Pancreas (tissue), 10 donors: Measurements from ENCODE around the gene CEMIP2. TPM values are rescaled to one million over a fixed set of nuclear protein-coding genes. Genes with fewer than 3 reads are reported as not detected.

ENCODE experiments used
- ATAC-seq, 4 donors: fragments of 200-7000 bp; cut with Tn5 transposase; one replicate each; pipeline versions ENCODE4 v1.8.0 to v1.9.1; 2020; ENCODE audit warnings: mild to moderate bottlenecking in 4 of 4, moderate library complexity in 4 of 4
- DNase-seq, 6 donors: peaks; one replicate each; pipeline ENCODE4 v3.0.0-alpha.2; 2020
- FAIRE-seq: peaks from 2 replicates; lab custom pipeline; 2012; peaks lifted over from hg19 to GRCh38; lab: Jason Lieb, UNC
- H3K27ac ChIP-seq, 4 donors: fragments of 200-600 bp; sonication (generic); 1 replicate in 3 of 4; 2 replicates in 1 of 4; pipeline versions ENCODE4 v1.5.0 to v1.8.0; 2020
- H3K27me3 ChIP-seq, 4 donors: fragments of 200-600 bp; one replicate each; pipeline ENCODE4 v1.8.0; 2021
- H3K36me3 ChIP-seq, 3 donors: fragments of 200-600 bp; sonication (generic) in 1 of 3; one replicate each; pipeline versions ENCODE4 v1.5.0 to v1.8.0; 2020 to 2021
- H3K4me1 ChIP-seq, 3 donors: fragments of 200-600 bp; one replicate each; pipeline ENCODE4 v1.8.0; 2021
- H3K4me3 ChIP-seq, 4 donors: fragments of 200-600 bp; sonication (generic) in 2 of 4; one replicate each; pipeline versions ENCODE4 v1.5.0 to v1.8.0; 2020 to 2021
- H3K9me3 ChIP-seq, 4 donors: fragments of 200-600 bp; one replicate each; pipeline ENCODE4 v1.8.0; 2021
- CTCF ChIP-seq, 4 donors: fragments of 200-600 bp; sonication (generic) in 3 of 4; IDR thresholded peaks; one replicate each; pipeline versions ENCODE4 v1.5.0 to v1.8.0; 2021; ENCODE audit warnings: antibody characterized with exemption in 4 of 4
- WGBS, 2 donors: extraction: QIAGEN DNeasy Blood & Tissue Kit; methylation state at CpG; one replicate each; pipeline ENCODE4 v1.1.7; 2013; 5-methylcytosine and 5-hydroxymethylcytosine counted together
- intact Hi-C, 3 donors: fragments of 100-400 bp; cut with DNase I; formaldehyde crosslinking; loops; one replicate each; pipeline versions ENCODE4 v1.11.1 to v1.14.2; 2022
- polyA plus RNA-seq, 2 donors: library from polyadenylated mRNA; stranded (reverse); fragments of 200-250 nt; gene quantifications; one replicate each; pipeline ENCODE4 v1.2.3, GENCODE V29; 2013
- total RNA-seq, 6 donors: library from RNA; stranded (reverse); fragmentation: NEBNext Ultra II Directional in 4 of 6; extraction: Animal tissue kit (Norgen Biotek cat#: 25700) in 4 of 6; gene quantifications; one replicate each; pipeline versions ENCODE4 v1.2.1 to v1.2.4, GENCODE V29; 2021 to 2023
- donor health status: healthy with polysubstance abuse.
- donor health status: DM: no; HTN: no; CAD: no; lungs with moderate emphysema.
- donor health status: DM: no; HTN: no; CAD: no.
- donor health status: control.
- donor health status: control.
- donor health status: Bipolar disorder and iron deficiency.
- donor health status: DM: yes; HTN: yes; CAD: no.
- donor health status: DM: no; HTN: no; CAD: no.
- donor health status: DM: no; HTN: no; CAD: no.
- donor health status: DM: yes; HTN: yes; CAD: no.

Gene CEMIP2
- total and polyA plus RNA-seq, 8 donors = 14.3 to 42.1 (median 23.3) TPM

- Histone ChIP-seq H3K36me3 (no peaks in the 10 kb centered on the region), H3K4me1 (no peaks in the 10 kb centered on the region), H3K4me3 (no peak overlapping the region), H3K9me3 (no peaks in the 10 kb centered on the region), H3K27me3 (no peaks in the 10 kb centered on the region), H3K27ac (no peak overlapping the region)
- intact Hi-C loops = no loop called here
- ATAC-seq (no peak), FAIRE-seq (no peak), DNase-seq (no peak)
- WGBS, 2 donors = 66 to 74% methylated on average over 3 of the region's 3 CpGs
- TF ChIP-seq CTCF (IDR thresholded peaks at IDR 0.05) = no peak
Measured at GRCh38 chr9:71669284-71669995, 98.9 kb downstream of the CEMIP2 start.

GRCh38 chr9:71668717-71669116 lies 99.6 kb downstream of the CEMIP2 start:
- FAIRE-seq (no peak), ATAC-seq (no peak), DNase-seq (no peak)
- Histone ChIP-seq H3K27ac (no peak overlapping the region), H3K36me3 (no peaks in the 10 kb centered on the region), H3K27me3 (no peaks in the 10 kb centered on the region), H3K4me1 (no peaks in the 10 kb centered on the region), H3K4me3 (no peak overlapping the region), H3K9me3 (no peaks in the 10 kb centered on the region)
- WGBS, 2 donors = 91 to 92% methylated on average over 2 of the region's 2 CpGs
- TF ChIP-seq CTCF (IDR thresholded peaks at IDR 0.05) = no peak
- intact Hi-C loops = no loop called here

GRCh38 chr9:71665247-71665646 lies 103.1 kb downstream of the CEMIP2 start:
- Histone ChIP-seq H3K36me3 (no peaks in the 10 kb centered on the region), H3K4me1 (no peaks in the 10 kb centered on the region), H3K27ac (no peak overlapping the region), H3K9me3 (no peaks in the 10 kb centered on the region), H3K27me3 (no peaks in the 10 kb centered on the region), H3K4me3 (no peak overlapping the region)
- no peak for ATAC-seq
- intact Hi-C loops = no loop called here
- 76 to 80% methylated on average over 5 of the region's 5 CpGs for WGBS, 2 donors
- TF ChIP-seq CTCF (IDR thresholded peaks at IDR 0.05) = no peak
- no peak for DNase-seq
- FAIRE-seq = no peak

- no peak for DNase-seq
- no peak for TF ChIP-seq CTCF (IDR thresholded peaks at IDR 0.05)
- FAIRE-seq = no peak
- H3K27ac ChIP-seq = no peak overlapping the region
- no peaks in the 10 kb centered on the region for H3K36me3 ChIP-seq
- H3K9me3 ChIP-seq = no peaks in the 10 kb centered on the region
- H3K4me3 ChIP-seq = no peak overlapping the region
- H3K4me1 ChIP-seq = no peaks in the 10 kb centered on the region
- ATAC-seq = no peak
- 45 to 64% methylated on average over 3 of the region's 3 CpGs for WGBS, 2 donors
- intact Hi-C loops = no loop called here
- H3K27me3 ChIP-seq = no peaks in the 10 kb centered on the region
Measured at GRCh38 chr9:71664566-71664965, 103.7 kb downstream of the CEMIP2 start.

- H3K27ac ChIP-seq = no peak overlapping the region
- no peak for FAIRE-seq
Measured at GRCh38 chr9:71663931-71664459, 104.3 kb downstream of the CEMIP2 start.

More at GRCh38 chr9:71663931-71664459, 104.3 kb downstream of the CEMIP2 start:
- Histone ChIP-seq H3K36me3 (no peaks in the 10 kb centered on the region), H3K4me3 (no peak overlapping the region), H3K27me3 (no peaks in the 10 kb centered on the region), H3K4me1 (no peaks in the 10 kb centered on the region), H3K9me3 (no peaks in the 10 kb centered on the region)
- TF ChIP-seq CTCF (IDR thresholded peaks at IDR 0.05) = no peak
- WGBS, 2 donors = 87 to 91% methylated on average over 4 of the region's 4 CpGs
- DNase-seq (no peak), ATAC-seq (no peak)
- intact Hi-C loops = no loop called here
